Glomerular visceral epithelial cell (primary cell): ENCODE data around the gene DGAT2.
"Not testable (repeated sequence)": the region's sequence is repeated elsewhere in the genome, so short reads cannot be mapped to it uniquely, and the experiment has no call there.

ENCODE experiments used
- DNase-seq: peaks from one replicate; pipeline ENCODE4 v3.0.0-alpha.2; 2016; ENCODE audit errors: extremely low spot score

The DGAT2 gene

DNA sequence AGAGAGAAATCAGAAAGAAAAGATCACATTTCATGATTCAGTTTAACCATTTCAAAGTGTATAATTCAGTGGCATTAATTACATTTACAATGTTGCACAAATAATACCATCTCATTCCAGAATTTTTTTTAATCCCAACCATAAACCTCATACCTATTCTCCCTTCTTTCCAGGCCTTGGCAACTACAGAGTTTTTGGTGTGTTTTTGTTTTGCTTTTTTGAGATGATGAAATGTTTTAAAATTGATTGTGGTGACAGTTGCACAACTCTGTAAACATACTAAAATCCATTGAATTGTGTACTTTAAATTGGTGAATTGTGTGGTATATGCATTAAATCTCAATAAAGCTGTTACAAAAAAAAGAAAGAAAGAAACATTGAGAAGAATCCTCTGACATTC is 13.6 kb upstream of the DGAT2 start:
- DNase-seq, result not testable (repeated sequence)

DNA sequence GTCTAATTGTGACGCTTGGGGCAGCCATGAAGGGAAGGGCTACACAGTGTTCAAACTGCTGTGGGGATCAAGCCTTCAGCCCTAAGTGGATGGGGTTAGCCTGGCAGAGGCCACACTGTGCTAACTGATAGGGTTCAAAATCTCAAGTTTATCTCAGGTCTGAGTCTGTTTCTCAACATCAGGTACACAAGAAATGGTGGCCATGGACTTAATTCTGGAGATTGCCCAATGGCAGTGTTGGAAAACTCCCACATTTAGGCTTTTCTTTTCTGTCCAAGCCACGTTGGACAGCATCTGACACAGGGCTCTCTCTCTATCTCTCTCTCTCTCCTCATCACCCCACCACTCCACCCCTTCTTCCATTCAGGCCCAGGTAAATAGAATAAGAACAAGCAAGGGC is 10.9 kb upstream of the DGAT2 start:
- no peak for DNase-seq

DNA sequence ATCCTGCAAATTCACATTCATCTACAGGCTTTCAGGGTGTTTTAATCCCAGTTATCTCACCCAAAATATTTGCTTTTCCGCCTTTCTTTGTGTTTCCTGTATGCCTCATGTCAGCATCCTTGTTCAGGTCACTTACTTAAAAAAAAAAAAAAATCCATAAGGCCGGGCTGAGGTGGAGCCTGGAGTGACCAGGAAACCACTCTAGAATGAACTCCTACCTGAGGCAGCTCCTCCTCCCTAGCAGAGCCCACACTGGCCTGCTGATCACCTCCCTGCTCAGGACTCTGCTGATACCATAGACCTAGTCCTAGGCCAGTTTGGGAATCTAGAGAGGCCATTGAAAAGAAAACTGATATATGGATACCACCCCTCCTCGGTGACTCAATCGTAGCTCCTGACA is 8.7 kb upstream of the DGAT2 start:
- no peak for DNase-seq

DNA sequence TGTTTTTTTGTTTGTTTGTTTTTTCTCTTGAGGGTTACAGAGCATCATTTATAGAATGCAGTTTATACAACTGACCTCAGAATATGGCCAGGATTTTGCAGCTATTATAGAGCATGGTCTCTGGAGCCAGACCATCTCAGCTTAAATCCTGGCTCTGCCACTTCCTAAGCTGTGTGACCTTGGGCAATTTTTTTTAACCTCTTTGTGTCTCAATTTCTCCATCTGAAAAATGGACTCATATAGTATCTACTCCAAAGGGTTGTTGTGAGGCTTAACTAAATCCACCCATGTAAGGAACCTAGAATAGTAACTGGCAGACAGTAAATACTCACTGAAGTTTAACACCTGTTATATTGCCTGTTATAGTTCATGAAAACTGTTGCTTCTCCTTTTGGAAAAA is 8.3 kb upstream of the DGAT2 start:
- DNase-seq, result no peak

DNA sequence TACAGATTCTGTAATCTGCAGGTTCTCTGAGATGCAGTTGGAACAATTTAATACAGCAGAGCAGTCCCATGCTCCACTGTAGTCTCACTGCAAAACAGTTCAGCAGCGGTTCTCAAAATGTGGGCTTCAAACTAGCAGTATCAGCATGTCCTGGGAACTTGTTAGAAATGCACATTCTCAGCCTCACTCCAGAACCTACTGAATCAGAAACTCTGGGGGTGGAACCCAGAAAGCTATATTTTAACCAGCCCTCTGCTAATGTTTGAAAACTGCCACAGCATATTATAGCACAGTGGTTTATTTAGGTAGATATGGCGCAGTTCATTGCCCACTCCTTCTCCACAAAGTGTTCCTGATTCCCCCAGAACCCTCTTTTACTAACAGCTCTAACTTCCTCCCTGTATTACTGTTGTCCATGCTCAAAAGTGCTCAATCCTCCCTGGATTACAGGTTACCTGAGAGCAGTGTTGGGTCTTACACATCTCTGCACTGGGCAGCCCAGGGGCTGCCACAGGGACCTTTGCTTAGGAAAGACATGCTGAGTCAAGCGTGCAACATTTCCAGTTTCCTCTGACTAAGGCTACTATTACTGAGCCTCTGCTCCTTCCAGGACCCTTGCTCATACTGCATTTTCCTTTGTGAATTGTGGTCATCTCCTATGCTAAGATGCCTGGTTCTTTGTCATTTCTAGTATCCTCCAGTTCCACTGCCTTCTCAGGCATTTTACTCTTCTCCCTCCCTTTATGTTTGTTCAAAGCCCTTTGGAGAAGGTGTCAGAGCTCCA is 7.7 kb upstream of the DGAT2 start:
- no peak for DNase-seq

DNA sequence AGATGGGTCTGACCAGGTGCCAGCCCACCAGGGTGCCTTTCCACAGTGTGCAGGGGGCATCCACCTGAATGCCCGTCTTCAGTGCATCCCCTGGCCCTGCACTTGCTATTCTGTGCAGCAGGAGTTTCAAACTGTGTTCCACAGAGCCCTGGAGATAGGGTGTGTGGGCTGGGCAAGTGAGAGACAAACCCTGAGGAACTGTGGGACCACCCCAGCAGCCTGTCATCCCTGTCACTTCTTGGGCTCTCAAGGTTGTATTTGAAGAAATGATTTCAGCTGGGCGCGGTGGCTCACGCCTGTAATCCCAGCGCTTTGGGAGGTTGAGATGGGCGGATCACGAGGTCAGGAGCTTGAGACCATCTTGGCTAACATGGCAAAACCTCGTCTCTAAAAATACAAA is 6.4 kb upstream of the DGAT2 start:
- no peak for DNase-seq

DNA sequence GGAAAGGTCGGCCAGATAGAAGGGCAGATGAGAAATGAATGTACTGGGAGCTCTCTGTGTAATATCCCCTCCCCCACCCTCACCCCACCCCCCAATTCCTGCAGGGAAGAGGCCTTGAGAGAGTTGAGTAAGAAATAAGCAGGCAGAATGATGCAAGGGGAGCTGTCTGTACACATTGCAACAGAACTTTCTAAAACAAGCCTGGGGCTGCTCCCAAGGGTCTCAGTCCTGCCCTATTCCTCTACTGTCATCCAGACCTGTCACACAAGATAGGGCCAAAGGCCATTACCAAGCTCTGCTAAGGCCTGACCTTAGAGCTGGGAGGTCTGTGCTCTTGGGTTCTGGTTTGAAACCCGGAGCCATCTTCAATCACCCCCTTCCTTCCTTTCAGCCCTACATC is 5.7 kb upstream of the DGAT2 start:
- DNase-seq, result no peak

DNA sequence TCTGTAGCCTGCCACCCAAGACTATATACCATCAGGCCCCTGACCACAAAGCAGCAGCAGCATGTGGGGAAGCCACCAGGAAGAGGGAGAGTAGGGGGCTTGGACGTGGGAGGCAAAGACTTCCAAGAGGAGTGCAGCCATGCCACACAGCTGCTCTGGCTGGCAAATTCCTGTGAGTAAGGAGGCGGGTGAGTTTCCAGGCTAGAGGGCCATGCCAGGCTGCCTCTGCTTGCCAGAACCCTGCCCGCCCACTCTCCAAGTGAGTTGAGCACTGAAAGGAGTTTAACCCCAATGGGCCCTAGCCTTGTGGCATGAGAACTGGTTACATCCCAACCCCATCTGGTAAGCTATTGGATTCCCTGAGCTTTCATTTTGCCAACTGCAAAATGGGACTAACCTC is 4.7 kb upstream of the DGAT2 start:
- DNase-seq, result no peak

DNA sequence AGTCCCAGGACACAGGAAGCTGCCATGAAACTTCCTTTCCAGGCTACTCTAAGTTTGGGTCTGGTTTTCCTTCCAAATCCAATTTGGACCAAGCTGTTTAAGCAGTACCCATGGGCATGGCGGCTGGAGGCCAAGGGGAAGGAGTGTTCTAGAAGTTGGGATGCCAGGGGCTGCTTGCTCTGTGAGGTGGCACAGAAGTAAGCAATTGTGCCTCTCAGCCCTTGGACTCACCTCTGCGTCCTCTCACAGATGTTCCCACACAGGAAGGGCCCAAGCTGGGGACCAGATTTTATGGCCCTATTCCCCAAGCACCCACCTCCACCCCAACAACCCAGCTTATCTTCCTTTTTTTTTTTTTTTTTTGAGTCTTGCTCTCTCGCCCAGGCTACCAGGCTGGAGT is 3.5 kb upstream of the DGAT2 start:
- DNase-seq, result no peak

DNA sequence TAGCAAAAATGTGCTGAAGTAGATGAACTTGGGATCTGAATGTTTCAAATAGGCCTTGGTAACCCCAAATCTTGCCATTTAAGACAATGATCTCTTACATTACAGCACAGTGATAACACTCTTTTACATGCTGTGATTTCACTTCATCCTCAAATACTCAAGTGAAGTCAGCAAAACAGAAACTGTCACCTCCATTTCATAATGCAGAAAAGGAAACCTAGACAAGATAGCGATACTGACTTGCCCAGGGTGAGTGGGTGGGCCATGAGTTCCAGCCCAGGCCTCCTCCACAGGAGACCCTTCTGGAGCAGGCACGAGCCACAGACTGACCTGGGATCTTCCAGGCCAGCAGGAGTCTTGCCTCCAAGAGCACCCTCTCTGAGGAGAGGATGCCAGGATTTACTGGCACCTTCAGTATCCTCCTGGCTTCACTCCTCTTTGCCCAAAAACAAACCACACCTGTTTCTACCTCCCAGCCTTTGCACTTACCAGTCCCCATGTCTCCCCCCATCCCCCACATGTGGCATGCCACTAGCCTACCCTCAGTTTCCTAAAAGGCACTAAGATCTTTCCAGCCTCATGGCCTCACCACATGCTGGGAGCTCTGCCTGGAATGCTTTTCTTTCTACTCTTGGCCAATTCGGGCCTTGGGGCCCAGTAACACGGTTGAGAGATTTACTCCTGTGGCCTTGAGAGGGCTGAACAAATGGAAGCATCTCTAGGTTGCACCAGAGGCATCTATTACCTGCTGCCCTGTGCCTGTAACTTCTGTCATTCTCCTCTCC is 1.9 kb upstream of the DGAT2 start:
- DNase-seq, result no peak

DNA sequence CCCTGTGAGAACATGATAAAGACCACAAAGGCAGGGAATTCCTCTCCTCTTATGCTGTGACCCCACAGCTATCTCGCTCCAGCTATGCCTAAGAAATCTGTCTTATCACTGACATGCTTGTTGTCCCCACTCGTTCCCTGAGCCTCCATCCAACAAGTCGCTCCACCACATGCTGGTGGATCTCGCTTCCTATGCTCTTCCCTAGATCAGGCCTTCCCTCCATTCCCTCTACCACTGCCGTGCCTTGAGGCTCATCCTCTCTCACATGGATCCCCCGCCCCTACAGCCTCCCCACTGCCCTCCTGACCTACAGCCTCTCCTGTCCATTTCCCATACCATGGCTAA is 1.4 kb upstream of the DGAT2 start:
- DNase-seq, result no peak

DNA sequence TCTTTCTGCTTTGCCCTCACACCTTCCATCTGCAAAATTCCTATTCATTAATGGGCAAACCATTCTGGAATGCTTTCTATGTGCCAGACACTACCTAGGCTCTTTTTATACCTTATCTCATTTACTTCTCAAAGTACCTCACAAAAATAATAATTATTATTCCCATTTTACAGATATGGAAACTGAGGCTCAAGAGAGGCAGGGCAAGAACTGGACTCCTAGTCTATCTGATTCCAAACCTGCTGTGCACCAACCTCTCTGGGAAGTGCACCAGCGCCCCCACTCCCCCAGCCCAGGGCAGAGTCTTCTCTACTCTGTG is 826 bp upstream of the DGAT2 start:
- DNase-seq, result no peak

DNA sequence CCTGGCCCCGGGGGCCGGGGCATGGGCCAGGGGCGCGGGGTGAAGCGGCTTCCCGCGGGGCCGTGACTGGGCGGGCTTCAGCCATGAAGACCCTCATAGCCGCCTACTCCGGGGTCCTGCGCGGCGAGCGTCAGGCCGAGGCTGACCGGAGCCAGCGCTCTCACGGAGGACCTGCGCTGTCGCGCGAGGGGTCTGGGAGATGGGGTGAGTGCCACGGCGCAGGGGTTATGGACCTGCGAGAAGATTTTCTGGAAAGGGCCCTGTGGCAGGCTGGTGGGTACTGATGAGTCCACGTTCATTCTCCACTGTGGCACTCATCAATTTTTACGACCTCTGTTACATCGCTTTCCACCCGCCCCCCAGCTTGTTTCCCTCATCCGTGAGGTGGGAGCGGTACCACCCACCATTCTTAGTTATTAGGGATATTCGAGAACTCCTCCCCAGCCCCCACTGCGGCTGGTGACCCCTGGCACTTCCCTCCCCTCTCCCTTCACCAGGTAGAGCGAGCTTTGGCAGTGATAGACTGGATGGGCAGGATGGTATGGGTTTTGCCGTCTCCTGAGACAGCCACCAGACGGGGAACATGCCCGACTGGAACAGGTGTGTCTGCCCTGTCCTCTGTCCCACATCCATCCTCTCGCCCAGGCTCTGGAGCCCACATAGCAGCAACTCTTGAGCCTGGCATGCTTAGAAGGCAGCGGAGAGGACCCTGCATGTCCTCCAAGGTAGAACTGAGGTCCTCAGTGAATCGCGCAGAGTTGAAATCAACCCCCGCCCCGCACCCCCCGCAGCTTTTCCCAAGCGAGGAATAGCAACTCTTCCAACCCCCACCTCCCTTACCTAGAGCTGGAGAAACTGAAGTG is 562 bp downstream of the DGAT2 start:
- no peak for DNase-seq

DNA sequence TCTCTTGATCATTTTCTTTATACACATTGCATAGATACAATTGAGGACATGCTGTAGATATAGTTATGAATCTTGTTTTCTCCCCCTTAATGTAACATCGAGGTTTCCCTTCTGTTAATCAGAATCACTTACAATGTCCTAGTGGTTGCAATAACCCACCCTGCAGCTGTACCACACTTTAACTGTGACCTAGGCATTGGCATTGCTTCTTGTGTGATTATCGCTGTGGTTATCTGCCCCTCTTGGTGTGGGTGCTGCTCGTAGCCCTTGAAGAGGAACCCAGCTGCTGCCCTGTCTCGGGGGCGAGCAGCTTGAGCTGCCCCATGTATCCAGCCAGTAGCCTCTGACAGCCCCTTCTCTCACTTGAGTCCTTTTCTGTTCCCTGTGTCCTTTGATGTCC is 1.5 kb downstream of the DGAT2 start:
- DNase-seq, result no peak

DNA sequence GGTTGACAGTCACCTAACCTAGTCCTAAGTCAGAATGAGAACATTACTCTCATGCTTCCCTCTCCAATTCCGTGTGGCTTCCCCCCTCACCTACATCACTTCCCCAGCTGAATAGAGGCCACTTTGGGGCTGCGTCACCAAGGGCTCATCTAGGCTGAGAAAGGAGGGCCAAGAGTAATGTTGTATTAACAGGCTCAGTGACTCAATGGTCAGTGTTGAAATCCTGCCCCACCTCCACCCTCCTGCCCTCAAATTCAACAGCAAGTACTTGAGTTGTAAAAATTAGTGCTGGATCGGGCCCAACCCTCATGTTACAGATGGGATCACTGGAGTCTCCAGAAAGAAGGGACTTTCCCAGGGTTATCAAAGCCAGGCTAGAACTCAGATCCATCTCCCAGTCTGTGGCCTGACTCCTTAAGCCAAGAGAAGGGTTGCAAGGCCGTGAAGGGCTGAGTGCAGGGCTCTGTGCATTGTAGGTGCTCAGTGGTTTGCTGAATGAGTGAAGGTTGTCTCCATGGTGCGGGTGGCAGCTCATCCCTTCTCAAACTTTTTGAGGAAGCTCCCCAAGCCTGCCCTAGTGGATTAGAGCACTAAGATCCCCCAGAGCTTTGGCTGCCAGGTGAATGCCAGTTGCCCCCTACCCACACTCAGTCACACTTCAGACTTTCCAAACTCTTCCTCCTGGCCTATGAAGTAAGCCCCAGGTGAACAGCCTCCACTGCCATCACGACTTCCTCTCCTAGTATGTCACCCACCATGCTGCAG is 3.2 kb downstream of the DGAT2 start:
- DNase-seq, result peak; percentile 13

DNA sequence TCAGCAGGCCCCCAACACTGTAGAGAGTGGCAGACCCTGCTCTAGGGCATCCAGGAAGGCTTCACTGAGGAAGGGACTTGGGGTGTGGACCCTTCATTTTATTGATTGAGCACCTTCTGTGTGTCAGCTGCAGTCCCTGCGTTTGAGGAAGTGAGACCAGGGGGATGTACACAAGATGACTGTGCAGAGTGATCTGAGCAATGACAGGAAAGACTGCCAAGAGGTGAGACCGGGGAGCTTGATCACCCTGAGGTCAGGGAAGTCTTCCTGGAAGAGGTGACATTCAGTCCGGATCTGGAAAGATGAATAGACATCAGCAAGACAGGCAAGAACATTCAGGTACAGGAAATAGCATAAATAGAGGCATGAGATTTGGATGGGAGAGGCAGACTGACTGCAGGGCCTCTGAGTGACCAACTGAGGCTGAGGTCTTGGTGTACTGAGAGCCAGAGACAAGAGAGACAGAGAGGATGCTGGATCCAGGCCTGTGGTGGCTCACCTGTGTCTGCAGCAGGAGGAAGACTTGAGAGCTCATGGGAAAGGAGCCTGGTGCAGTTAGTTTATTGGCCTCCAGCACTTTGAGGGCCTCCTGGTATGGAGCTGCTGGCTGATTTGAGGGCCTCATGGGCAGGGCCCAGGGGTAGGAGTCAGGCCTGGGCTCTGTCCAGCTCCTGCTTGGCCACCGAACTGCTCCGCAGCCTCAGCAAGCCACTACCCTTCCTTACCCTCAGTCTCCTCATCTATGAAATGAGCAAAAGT is 5.2 kb downstream of the DGAT2 start:
- no peak for DNase-seq

DNA sequence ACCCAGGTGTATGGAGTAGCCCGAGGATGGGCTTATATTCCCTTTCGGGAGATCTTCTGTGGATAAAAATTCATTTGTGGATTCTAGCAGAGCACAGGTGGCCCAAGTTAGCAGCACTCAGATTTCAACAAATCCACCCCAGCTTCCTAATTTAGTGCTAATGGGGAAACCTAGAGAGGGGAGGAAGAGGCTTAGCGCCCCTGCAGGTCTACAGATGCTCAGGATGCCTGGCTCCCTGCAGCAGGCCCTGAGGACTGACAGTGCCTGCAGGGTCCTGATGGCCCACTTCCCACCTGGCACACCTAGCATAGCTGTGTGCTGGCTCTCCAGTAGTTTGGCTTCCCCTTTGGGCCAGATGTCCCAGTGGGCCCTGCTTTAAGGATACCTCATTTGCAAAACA is 6.5 kb downstream of the DGAT2 start:
- no peak for DNase-seq

DNA sequence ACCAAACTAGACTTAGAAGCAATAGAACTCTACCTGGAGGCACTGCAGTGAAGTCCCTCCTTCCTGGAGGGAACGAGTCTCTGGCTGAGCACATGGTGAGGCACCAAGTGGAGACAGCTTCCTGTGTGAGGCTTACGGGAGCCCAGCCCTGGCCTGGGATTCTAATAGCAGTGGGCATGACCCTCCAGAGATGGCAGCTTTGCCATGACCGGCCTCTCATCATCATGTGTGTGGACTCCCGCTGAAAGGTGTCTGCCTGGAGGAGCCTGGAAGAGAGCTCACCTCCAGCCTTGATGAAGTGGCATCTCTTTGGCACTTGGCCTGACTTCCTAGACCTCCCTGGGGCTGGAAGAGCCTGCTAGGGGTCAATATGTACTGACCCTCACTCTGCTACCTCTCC is 8.0 kb downstream of the DGAT2 start:
- DNase-seq, result no peak

DNA sequence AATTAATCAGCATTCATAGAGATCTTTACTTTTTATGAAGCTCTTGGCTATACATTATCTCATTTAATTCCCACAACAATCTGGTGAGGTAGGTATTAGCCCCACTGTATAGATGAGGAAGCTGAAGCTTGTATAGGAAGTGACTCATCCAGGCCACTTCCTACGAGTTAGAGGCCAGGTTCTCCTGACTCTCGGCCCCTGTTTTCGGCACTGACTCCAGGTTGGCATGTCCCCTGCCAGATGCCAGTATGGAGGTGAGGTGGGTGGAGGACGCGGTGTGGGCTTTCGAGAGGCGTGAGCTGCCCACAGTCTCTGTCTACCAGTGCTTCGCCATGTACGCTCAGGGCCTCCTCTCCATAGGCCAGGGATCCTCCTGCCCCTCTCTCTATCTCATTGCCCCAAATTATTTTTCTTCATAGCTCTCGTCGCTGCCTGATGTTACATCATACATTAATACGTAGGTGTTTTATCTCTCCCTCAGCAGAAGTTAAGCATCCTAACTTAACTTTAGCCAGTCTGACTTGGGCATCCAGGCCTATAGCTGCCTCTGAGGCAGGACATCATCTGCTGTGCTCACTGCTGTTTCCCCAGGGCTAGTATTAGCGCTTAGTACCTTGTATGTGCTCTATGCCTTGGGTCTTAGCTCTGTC is 9.0 kb downstream of the DGAT2 start:
- DNase-seq, result no peak

DNA sequence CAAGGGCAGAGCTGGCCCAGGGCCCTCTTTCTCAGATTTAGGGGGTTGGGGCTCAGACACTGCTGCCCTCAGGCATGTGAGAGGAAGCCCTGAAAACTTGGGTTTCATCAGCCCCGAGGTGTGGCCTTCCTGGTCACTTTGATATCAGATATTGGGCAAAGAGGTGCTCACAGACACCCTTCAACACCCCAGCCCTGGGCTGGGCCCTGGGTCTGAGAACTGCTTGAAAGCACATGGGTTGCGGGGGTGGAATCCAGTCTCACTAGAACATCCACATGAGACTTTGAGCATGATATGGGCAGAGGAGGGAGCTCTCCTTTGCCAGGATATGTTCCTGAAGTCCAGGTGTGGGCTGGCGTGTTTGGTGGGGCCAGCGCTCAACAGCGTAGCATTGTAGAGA is 10.4 kb downstream of the DGAT2 start:
- no peak for DNase-seq

DNA sequence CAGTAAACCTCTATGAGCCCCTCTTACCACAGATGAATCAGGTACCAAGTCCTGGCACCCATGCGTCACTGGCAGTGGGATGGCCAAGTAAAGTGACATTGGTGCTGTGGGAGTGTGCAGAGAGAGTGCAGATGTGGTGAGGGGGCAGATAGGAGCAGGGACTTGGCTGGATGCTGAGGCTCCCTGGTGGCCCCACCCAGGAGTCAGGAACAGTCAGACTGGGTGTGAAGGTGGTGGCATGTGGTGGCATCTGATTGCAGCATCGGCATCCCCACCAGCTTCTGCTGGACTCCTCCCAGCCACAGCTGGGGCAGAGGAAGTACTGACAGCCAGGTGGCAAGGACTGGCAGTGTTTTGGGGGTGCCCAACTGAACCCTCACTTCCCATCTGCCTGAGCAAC is 11.4 kb downstream of the DGAT2 start:
- no peak for DNase-seq
